ENCODE measurements around the gene COL7A1.

GRCh38 chr3:48565591-48566400, 29.3 kb downstream of the COL7A1 start:
- TF ChIP-seq CTCF (IDR thresholded peaks at IDR 0.05 in 8 of 11, conservative IDR thresholded peaks at IDR 0.05 in 3 of 11) (no peak), POLR2AphosphoS5 (IDR thresholded peaks at IDR 0.05) (no peak)
